ENCODE measurements around the gene PITHD1. TPM values are rescaled to one million over a fixed set of nuclear protein-coding genes. Genes with fewer than 3 reads are reported as not detected.
"Not testable (repeated sequence)": the region's sequence is repeated elsewhere in the genome, so short reads cannot be mapped to it uniquely, and the experiment has no call there.

PITHD1 gene
- polyA plus RNA-seq, 2 donors, result 41.3 to 57.2 TPM

GRCh38 chr1:23802809-23803342 is 24.7 kb downstream of the PITHD1 start:
- not testable (repeated sequence) for H3K4me3 ChIP-seq (ENCODE audit: low read depth in 1 of 2, low read length in 2 of 2); H3K27ac ChIP-seq (ENCODE audit: low read depth in 2 of 2, low read length in 1 of 2); H3K27me3 ChIP-seq (ENCODE audit: control insufficient read depth in 1 of 2, insufficient read depth in 2 of 2, low read length in 2 of 2); H3K36me3 ChIP-seq (ENCODE audit: control insufficient read depth in 2 of 2, insufficient read depth in 2 of 2, low read length in 1 of 2); H3K9me3 ChIP-seq (ENCODE audit: control insufficient read depth in 2 of 2, insufficient read depth in 1 of 2, low read depth in 1 of 2, low read length in 1 of 2)
- 92 to 95% methylated on average over 7 of the region's 7 CpGs for WGBS, 2 donors
- H3K4me1 ChIP-seq (ENCODE audit: control insufficient read depth in 2 of 2, insufficient read depth in 2 of 2, low read length in 1 of 2), result peaks cover 0 to 10% of the 10 kb centered on the region in 2 donors

- Histone ChIP-seq H3K4me3 (ENCODE audit: low read depth in 1 of 2, low read length in 2 of 2) (no peak overlapping the region), H3K27ac (ENCODE audit: low read depth in 2 of 2, low read length in 1 of 2) (no peak overlapping the region), H3K4me1 (ENCODE audit: control insufficient read depth in 2 of 2, insufficient read depth in 2 of 2, low read length in 1 of 2) (peaks cover 0 to 9% of the 10 kb centered on the region in 2 donors), H3K27me3 (ENCODE audit: control insufficient read depth in 1 of 2, insufficient read depth in 2 of 2, low read length in 2 of 2) (no peaks in the 10 kb centered on the region), H3K9me3 (ENCODE audit: control insufficient read depth in 2 of 2, insufficient read depth in 1 of 2, low read depth in 1 of 2, low read length in 1 of 2) (no peaks in the 10 kb centered on the region), H3K36me3 (ENCODE audit: control insufficient read depth in 2 of 2, insufficient read depth in 2 of 2, low read length in 1 of 2) (peaks cover 3 to 7% of the 10 kb centered on the region in 2 donors)
- WGBS, 2 donors, result 95 to 96% methylated on average over 5 of the region's 5 CpGs
Measured at GRCh38 chr1:23803674-23804073, 25.5 kb downstream of the PITHD1 start.

DNA sequence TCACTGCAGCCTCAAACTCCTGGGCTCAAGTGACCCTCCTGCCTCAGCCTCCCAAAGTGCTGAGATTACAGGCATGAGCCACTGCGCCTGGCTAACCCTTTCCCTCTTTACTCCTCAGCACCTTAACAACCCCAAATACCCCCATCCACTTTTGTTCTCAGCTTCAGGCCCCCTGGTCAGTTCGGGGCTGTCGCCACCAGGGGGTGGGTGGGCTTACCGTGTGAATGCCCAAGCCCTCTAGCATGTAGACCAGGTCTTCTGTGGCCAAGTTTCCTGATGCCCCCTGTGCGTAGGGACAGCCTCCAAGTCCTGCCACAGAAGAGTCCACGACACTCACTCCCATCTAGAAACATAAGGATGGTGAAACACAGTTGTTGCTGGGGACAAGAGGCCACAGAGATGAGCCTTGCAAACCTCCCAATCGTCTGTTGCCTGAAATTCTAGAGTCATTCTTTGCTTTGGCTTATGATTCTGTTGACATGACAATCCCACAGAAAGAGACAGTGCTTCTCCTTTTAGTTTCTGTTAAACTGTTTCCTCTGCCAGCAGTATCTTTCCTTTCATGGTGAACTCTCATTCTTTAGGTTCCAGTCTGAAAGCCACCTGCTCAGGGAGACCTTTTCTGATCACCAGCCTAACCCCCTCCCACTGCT is 26.1 kb downstream of the PITHD1 start:
- WGBS, 2 donors, result 77 to 78% methylated on average over 7 of the region's 7 CpGs
- peaks cover 3 to 7% of the 10 kb centered on the region in 2 donors for H3K36me3 ChIP-seq (ENCODE audit: control insufficient read depth in 2 of 2, insufficient read depth in 2 of 2, low read length in 1 of 2)
- H3K4me3 ChIP-seq (ENCODE audit: low read depth in 1 of 2, low read length in 2 of 2), result no peak overlapping the region
- H3K27me3 ChIP-seq (ENCODE audit: control insufficient read depth in 1 of 2, insufficient read depth in 2 of 2, low read length in 2 of 2), result no peaks in the 10 kb centered on the region
- no peaks in the 10 kb centered on the region for H3K9me3 ChIP-seq (ENCODE audit: control insufficient read depth in 2 of 2, insufficient read depth in 1 of 2, low read depth in 1 of 2, low read length in 1 of 2)
- H3K27ac ChIP-seq (ENCODE audit: low read depth in 2 of 2, low read length in 1 of 2), result no peak overlapping the region
- H3K4me1 ChIP-seq (ENCODE audit: control insufficient read depth in 2 of 2, insufficient read depth in 2 of 2, low read length in 1 of 2), result peaks cover 0 to 7% of the 10 kb centered on the region in 2 donors

DNA sequence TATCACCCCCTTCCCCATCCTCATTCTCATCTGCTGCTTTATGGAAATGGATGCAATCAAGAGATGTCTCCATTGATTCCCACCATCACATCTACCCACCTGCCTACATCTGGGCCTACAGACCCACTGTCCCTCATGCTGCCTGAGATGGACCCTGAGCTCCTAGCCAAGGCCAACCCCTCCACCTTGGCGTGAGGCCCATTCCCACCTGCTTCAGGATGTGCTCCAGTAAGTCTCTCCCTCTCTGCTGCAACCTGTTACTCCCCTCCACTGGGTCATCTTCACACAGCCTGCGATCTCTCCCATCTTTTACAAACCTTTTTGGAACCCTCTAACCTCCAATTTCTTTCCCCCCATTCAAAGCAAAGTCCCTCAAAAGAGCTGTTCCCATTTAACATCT is 26.8 kb downstream of the PITHD1 start:
- H3K4me1 ChIP-seq (ENCODE audit: control insufficient read depth in 2 of 2, insufficient read depth in 2 of 2, low read length in 1 of 2), result peaks cover 0 to 2% of the 10 kb centered on the region in 2 donors
- H3K27me3 ChIP-seq (ENCODE audit: control insufficient read depth in 1 of 2, insufficient read depth in 2 of 2, low read length in 2 of 2), result no peaks in the 10 kb centered on the region
- H3K4me3 ChIP-seq (ENCODE audit: low read depth in 1 of 2, low read length in 2 of 2), result no peak overlapping the region
- H3K36me3 ChIP-seq (ENCODE audit: control insufficient read depth in 2 of 2, insufficient read depth in 2 of 2, low read length in 1 of 2), result peaks cover 3 to 7% of the 10 kb centered on the region in 2 donors
- H3K27ac ChIP-seq (ENCODE audit: low read depth in 2 of 2, low read length in 1 of 2), result no peak overlapping the region
- no peaks in the 10 kb centered on the region for H3K9me3 ChIP-seq (ENCODE audit: control insufficient read depth in 2 of 2, insufficient read depth in 1 of 2, low read depth in 1 of 2, low read length in 1 of 2)
- WGBS, 2 donors, result 89 to 93% methylated on average over 2 of the region's 2 CpGs

- 80 to 83% methylated on average over 6 of the region's 6 CpGs for WGBS, 2 donors
- H3K27ac ChIP-seq (ENCODE audit: low read depth in 2 of 2, low read length in 1 of 2), result no peak overlapping the region
- H3K9me3 ChIP-seq (ENCODE audit: control insufficient read depth in 2 of 2, insufficient read depth in 1 of 2, low read depth in 1 of 2, low read length in 1 of 2), result no peaks in the 10 kb centered on the region
- no peaks in the 10 kb centered on the region for H3K27me3 ChIP-seq (ENCODE audit: control insufficient read depth in 1 of 2, insufficient read depth in 2 of 2, low read length in 2 of 2)
- H3K4me1 ChIP-seq (ENCODE audit: control insufficient read depth in 2 of 2, insufficient read depth in 2 of 2, low read length in 1 of 2), result peaks cover 0 to 6% of the 10 kb centered on the region in 2 donors
- no peak overlapping the region for H3K4me3 ChIP-seq (ENCODE audit: low read depth in 1 of 2, low read length in 2 of 2)
- H3K36me3 ChIP-seq (ENCODE audit: control insufficient read depth in 2 of 2, insufficient read depth in 2 of 2, low read length in 1 of 2), result peaks cover 3 to 12% of the 10 kb centered on the region in 2 donors
Measured at GRCh38 chr1:23806280-23806679, 28.1 kb downstream of the PITHD1 start.

DNA sequence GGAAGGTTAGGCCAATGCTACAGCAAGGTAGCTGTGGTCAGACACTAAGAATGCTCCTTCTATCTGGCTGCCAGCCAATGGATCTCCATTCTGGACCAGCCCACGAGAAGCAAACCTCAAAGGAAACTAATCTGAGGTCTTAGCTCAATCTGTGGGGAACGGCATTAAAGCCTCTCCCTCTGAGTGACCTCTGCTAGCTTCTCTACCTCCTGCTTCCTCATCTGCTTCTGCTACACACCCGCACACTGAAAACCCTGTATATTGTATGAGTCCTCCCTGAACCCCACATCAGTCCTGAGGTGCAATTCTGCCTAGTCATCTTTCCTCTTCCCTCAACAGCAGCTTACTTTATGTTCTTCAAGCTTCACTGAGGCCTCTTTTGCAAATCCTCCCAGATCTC is 29.2 kb downstream of the PITHD1 start:
- Histone ChIP-seq H3K4me1 (ENCODE audit: control insufficient read depth in 2 of 2, insufficient read depth in 2 of 2, low read length in 1 of 2) (peaks cover 0 to 4% of the 10 kb centered on the region in 2 donors), H3K4me3 (ENCODE audit: low read depth in 1 of 2, low read length in 2 of 2) (no peak overlapping the region), H3K9me3 (ENCODE audit: control insufficient read depth in 2 of 2, insufficient read depth in 1 of 2, low read depth in 1 of 2, low read length in 1 of 2) (no peaks in the 10 kb centered on the region), H3K27me3 (ENCODE audit: control insufficient read depth in 1 of 2, insufficient read depth in 2 of 2, low read length in 2 of 2) (no peaks in the 10 kb centered on the region), H3K27ac (ENCODE audit: low read depth in 2 of 2, low read length in 1 of 2) (no peak overlapping the region), H3K36me3 (ENCODE audit: control insufficient read depth in 2 of 2, insufficient read depth in 2 of 2, low read length in 1 of 2) (peaks cover 3 to 12% of the 10 kb centered on the region in 2 donors)
- 60 to 65% methylated on average over 3 of the region's 3 CpGs for WGBS, 2 donors

GRCh38 chr1:23809751-23810171 is 31.5 kb downstream of the PITHD1 start:
- no peaks in the 10 kb centered on the region for H3K9me3 ChIP-seq (ENCODE audit: control insufficient read depth in 2 of 2, insufficient read depth in 1 of 2, low read depth in 1 of 2, low read length in 1 of 2)
- peaks cover 0 to 4% of the 10 kb centered on the region in 2 donors for H3K4me1 ChIP-seq (ENCODE audit: control insufficient read depth in 2 of 2, insufficient read depth in 2 of 2, low read length in 1 of 2)
- H3K4me3 ChIP-seq (ENCODE audit: low read depth in 1 of 2, low read length in 2 of 2), result no peak overlapping the region
- peaks cover 9 to 14% of the 10 kb centered on the region in 2 donors for H3K36me3 ChIP-seq (ENCODE audit: control insufficient read depth in 2 of 2, insufficient read depth in 2 of 2, low read length in 1 of 2)
- no peak overlapping the region for H3K27ac ChIP-seq (ENCODE audit: low read depth in 2 of 2, low read length in 1 of 2)
- 31 to 32% methylated on average over 6 of the region's 6 CpGs for WGBS, 2 donors
- H3K27me3 ChIP-seq (ENCODE audit: control insufficient read depth in 1 of 2, insufficient read depth in 2 of 2, low read length in 2 of 2), result no peaks in the 10 kb centered on the region

GRCh38 chr1:23810818-23811540 is 32.8 kb downstream of the PITHD1 start:
- peaks cover 0 to 4% of the 10 kb centered on the region in 2 donors for H3K4me1 ChIP-seq (ENCODE audit: control insufficient read depth in 2 of 2, insufficient read depth in 2 of 2, low read length in 1 of 2)
- no peaks in the 10 kb centered on the region for H3K27me3 ChIP-seq (ENCODE audit: control insufficient read depth in 1 of 2, insufficient read depth in 2 of 2, low read length in 2 of 2)
- WGBS, 2 donors, result 61 to 66% methylated on average over 3 of the region's 3 CpGs
- H3K27ac ChIP-seq (ENCODE audit: low read depth in 2 of 2, low read length in 1 of 2), result peak overlapping the region in 1 of 2 donors; percentile 9
- H3K9me3 ChIP-seq (ENCODE audit: control insufficient read depth in 2 of 2, insufficient read depth in 1 of 2, low read depth in 1 of 2, low read length in 1 of 2), result no peaks in the 10 kb centered on the region
- no peak overlapping the region for H3K4me3 ChIP-seq (ENCODE audit: low read depth in 1 of 2, low read length in 2 of 2)
- peaks cover 11 to 13% of the 10 kb centered on the region in 2 donors for H3K36me3 ChIP-seq (ENCODE audit: control insufficient read depth in 2 of 2, insufficient read depth in 2 of 2, low read length in 1 of 2)

DNA sequence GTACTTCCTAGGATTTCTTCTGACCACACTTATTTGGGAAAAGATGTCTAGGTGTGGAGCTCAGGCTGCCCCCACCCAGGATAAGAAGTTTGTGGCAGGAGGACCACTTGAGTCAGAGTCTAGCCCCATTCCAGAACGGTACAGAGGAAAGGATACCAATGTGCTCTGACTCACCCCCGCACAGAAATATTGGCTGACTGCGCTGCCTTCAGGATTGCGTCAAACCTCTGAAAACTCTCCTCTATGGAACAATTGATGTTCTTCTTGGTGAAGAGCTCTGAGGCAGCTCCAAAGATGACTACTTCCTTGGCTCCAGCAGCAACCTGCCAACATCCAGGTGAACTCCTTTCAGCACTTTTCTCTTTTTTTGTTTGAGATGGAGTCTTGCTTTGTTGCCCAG is 35.8 kb downstream of the PITHD1 start:
- Histone ChIP-seq H3K4me1 (ENCODE audit: control insufficient read depth in 2 of 2, insufficient read depth in 2 of 2, low read length in 1 of 2) (peaks cover 0 to 4% of the 10 kb centered on the region in 2 donors), H3K4me3 (ENCODE audit: low read depth in 1 of 2, low read length in 2 of 2) (no peak overlapping the region), H3K9me3 (ENCODE audit: control insufficient read depth in 2 of 2, insufficient read depth in 1 of 2, low read depth in 1 of 2, low read length in 1 of 2) (no peaks in the 10 kb centered on the region), H3K36me3 (ENCODE audit: control insufficient read depth in 2 of 2, insufficient read depth in 2 of 2, low read length in 1 of 2) (peaks cover 8 to 20% of the 10 kb centered on the region in 2 donors), H3K27ac (ENCODE audit: low read depth in 2 of 2, low read length in 1 of 2) (no peak overlapping the region), H3K27me3 (ENCODE audit: control insufficient read depth in 1 of 2, insufficient read depth in 2 of 2, low read length in 2 of 2) (no peaks in the 10 kb centered on the region)
- 93 to 96% methylated on average over 4 of the region's 4 CpGs for WGBS, 2 donors
